ENCODE results near the gene PREX1. TPM values are rescaled to one million over a fixed set of nuclear protein-coding genes. Genes with fewer than 3 reads are reported as not detected.

The PREX1 gene
- total RNA-seq, 1 donor from 2014 or later, result 235 TPM

DNA sequence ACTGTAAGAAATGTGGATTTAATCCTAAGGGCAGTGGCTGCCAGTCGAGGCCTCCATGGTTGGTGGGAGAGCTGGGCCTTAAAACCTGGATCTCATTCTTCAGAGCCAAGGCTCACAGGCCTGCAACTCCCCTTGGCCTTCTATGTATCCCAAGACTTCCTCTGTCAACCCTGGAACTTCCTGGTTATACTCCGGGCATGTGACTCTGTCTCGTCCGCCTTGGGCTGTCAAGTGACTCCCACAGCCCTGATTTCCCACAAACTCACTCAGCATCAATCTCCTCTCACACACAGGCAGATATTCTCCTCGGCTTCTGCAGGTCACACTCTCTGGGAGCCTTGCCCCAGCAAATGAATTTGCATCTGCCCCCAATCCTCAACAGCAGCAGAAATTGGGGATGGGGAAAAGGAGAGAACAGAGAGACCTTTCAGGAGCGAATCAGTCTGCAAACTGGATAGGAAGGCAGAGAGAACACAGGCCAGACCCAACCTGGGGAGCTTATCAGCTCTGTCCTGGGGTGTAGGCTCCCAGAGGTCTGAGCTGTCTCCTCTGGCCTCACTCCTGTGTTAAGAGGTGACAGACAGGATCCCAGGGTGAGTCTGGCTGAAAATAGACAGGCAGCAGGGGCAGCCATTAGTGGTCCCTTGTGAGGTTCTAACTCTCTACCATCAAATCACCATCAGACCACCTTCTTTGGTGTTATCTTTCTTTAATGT, 30.4 kb upstream of the PREX1 start:
- H3K27ac Mint-ChIP-seq (ENCODE audit: unreplicated experiment), result no peak overlapping the region
- H3K36me3 Mint-ChIP-seq (ENCODE audit: unreplicated experiment), result no peaks in the 10 kb centered on the region
- peaks cover 9% of the 10 kb centered on the region for H3K4me1 Mint-ChIP-seq (ENCODE audit: low read depth, unreplicated experiment)
- peak overlapping the region; percentile 42 for H3K4me3 Mint-ChIP-seq (ENCODE audit: unreplicated experiment)
- H3K9me3 Mint-ChIP-seq (ENCODE audit: unreplicated experiment), result peaks cover 3% of the 10 kb centered on the region
- TF ChIP-seq, protein P1, sequence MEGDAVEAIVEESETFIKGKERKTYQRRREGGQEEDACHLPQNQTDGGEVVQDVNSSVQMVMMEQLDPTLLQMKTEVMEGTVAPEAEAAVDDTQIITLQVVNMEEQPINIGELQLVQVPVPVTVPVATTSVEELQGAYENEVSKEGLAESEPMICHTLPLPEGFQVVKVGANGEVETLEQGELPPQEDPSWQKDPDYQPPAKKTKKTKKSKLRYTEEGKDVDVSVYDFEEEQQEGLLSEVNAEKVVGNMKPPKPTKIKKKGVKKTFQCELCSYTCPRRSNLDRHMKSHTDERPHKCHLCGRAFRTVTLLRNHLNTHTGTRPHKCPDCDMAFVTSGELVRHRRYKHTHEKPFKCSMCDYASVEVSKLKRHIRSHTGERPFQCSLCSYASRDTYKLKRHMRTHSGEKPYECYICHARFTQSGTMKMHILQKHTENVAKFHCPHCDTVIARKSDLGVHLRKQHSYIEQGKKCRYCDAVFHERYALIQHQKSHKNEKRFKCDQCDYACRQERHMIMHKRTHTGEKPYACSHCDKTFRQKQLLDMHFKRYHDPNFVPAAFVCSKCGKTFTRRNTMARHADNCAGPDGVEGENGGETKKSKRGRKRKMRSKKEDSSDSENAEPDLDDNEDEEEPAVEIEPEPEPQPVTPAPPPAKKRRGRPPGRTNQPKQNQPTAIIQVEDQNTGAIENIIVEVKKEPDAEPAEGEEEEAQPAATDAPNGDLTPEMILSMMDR (IDR thresholded peaks at IDR 0.05; ENCODE audit: partially characterized antibody, unreplicated experiment), result no peak
- peaks cover 4% of the 10 kb centered on the region for H3K27me3 Mint-ChIP-seq (ENCODE audit: unreplicated experiment)
- DNase-seq, result no peak

DNA sequence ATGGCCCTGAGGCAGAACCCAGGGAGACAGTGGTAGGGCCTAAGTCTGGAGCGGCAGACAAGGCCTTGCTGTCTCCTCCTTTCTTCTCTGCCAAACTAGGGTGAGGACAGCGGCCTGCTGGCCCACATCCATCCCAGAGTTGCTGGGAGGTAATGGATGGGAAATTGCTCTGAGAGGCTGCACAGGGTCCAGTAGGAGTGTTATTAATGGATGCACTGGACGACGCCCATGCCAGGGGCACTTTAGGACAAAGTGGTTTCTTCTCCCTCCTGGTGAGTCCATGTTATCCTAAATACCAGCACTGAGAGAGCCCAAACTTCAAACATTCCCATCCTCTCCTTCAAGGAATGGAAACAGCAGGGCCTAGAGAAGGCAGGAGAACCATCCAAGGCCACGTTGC, 28.3 kb upstream of the PREX1 start:
- no peak overlapping the region for H3K4me3 Mint-ChIP-seq (ENCODE audit: unreplicated experiment)
- H3K9me3 Mint-ChIP-seq (ENCODE audit: unreplicated experiment), result peaks cover 3% of the 10 kb centered on the region
- peaks cover 6% of the 10 kb centered on the region for H3K27me3 Mint-ChIP-seq (ENCODE audit: unreplicated experiment)
- H3K36me3 Mint-ChIP-seq (ENCODE audit: unreplicated experiment), result no peaks in the 10 kb centered on the region
- TF ChIP-seq, protein P1 (IDR thresholded peaks at IDR 0.05; ENCODE audit: partially characterized antibody, unreplicated experiment), result no peak
- no peak overlapping the region for H3K27ac Mint-ChIP-seq (ENCODE audit: unreplicated experiment)
- peaks cover 9% of the 10 kb centered on the region for H3K4me1 Mint-ChIP-seq (ENCODE audit: low read depth, unreplicated experiment)
- DNase-seq, result no peak

DNA sequence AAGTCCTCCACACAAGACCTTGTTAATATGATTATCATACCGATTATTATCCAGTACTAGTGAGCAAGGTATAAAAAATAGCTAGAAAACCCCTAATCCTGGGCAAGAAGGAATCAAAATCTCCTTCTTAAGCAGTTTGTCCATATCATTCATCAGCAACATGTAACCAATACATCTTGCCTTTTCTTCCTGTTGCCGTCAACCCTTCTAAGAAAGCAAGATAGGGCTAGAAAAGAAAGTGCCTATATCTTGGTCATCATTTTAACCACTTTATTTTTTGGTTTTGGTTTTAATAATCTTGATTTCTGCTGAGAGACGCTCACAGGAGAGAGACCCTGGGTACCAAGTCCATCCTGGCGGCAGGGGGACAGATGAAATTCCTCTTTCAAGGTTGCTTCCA, 27.2 kb upstream of the PREX1 start:
- H3K27ac Mint-ChIP-seq (ENCODE audit: unreplicated experiment), result no peak overlapping the region
- peaks cover 6% of the 10 kb centered on the region for H3K27me3 Mint-ChIP-seq (ENCODE audit: unreplicated experiment)
- peaks cover 5% of the 10 kb centered on the region for H3K9me3 Mint-ChIP-seq (ENCODE audit: unreplicated experiment)
- peaks cover 7% of the 10 kb centered on the region for H3K4me1 Mint-ChIP-seq (ENCODE audit: low read depth, unreplicated experiment)
- H3K36me3 Mint-ChIP-seq (ENCODE audit: unreplicated experiment), result no peaks in the 10 kb centered on the region
- no peak for DNase-seq
- TF ChIP-seq, protein P1 (IDR thresholded peaks at IDR 0.05; ENCODE audit: partially characterized antibody, unreplicated experiment), result no peak
- H3K4me3 Mint-ChIP-seq (ENCODE audit: unreplicated experiment), result no peak overlapping the region

DNA sequence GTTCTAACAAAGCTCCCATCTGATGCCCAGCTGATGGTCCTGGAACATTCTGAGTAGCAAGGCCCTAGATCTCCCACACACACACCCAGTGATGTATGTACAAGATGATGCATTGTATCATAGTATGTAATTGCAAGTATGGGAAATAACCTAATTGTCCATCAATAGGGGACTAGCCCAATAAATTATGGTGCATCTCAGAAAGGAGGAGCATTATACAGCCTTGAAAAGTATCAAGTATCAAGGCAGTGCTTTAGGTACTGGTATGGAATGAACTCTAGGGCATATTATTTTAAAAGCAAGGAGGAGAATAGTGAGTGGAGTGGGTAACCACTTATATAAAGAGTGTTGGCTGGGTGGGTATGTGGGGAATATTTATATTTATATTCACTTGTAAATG, 24.8 kb upstream of the PREX1 start:
- TF ChIP-seq, protein P1 (IDR thresholded peaks at IDR 0.05; ENCODE audit: partially characterized antibody, unreplicated experiment), result no peak
- Mint-ChIP-seq H3K9me3 (ENCODE audit: unreplicated experiment) (peaks cover 1% of the 10 kb centered on the region), H3K4me1 (ENCODE audit: low read depth, unreplicated experiment) (peaks cover 3% of the 10 kb centered on the region), H3K27ac (ENCODE audit: unreplicated experiment) (no peak overlapping the region), H3K36me3 (ENCODE audit: unreplicated experiment) (peaks cover 2% of the 10 kb centered on the region), H3K27me3 (ENCODE audit: unreplicated experiment) (peaks cover 5% of the 10 kb centered on the region), H3K4me3 (ENCODE audit: unreplicated experiment) (no peak overlapping the region)
- DNase-seq, result no peak

DNA sequence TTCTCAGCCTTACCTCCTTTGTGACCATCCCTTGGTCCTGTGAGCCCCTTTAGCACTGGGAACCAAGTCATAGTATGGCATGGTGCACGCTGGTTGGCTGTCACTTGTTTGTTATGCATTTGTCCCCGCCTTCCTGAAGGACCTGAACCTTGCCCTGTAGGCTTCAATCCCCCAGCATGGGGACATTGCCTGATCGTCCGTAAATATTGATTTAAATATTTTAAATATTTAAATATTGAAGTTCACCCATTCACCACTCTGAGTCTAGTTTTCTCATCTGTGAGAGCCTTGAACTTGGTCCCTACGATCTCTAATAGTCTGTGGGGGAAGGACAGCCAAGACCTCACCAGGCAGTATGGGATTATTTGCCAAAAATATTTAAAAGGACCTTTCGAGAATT, 23.8 kb upstream of the PREX1 start:
- peaks cover 6% of the 10 kb centered on the region for H3K36me3 Mint-ChIP-seq (ENCODE audit: unreplicated experiment)
- H3K4me1 Mint-ChIP-seq (ENCODE audit: low read depth, unreplicated experiment), result peaks cover 4% of the 10 kb centered on the region
- DNase-seq, result no peak
- TF ChIP-seq, protein P1 (IDR thresholded peaks at IDR 0.05; ENCODE audit: partially characterized antibody, unreplicated experiment), result no peak
- H3K9me3 Mint-ChIP-seq (ENCODE audit: unreplicated experiment), result peaks cover 1% of the 10 kb centered on the region
- H3K27me3 Mint-ChIP-seq (ENCODE audit: unreplicated experiment), result peaks cover 6% of the 10 kb centered on the region
- no peak overlapping the region for H3K4me3 Mint-ChIP-seq (ENCODE audit: unreplicated experiment)
- H3K27ac Mint-ChIP-seq (ENCODE audit: unreplicated experiment), result no peak overlapping the region
